ENCODE measurements around the gene DPCD. TPM values are rescaled to one million over a fixed set of nuclear protein-coding genes. Genes with fewer than 3 reads are reported as not detected.

DPCD gene
- total and polyA plus RNA-seq, 3 donors from 2014 or later, result 70.9 to 267 (median 87.6) TPM

DNA sequence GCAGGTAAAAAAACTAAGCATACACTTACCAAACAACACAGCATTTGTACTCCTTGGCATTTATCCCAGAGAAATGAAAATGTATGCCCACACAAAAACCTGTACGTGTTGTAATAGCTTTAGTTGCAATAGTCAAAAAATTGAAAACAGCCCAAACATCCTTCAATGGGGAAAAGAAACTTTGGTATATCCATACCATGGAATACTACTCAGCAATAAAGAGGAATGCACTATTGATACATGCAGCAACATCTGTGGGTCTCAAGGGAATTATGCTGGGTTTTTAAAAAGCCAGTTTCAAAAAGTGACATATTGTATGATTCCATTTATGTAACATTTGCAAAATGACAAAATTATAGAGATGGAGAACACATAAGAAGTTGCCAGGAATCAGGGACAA is 35.4 kb downstream of the DPCD start:
- Histone ChIP-seq H3K4me3 (no peak overlapping the region), H3K27me3 (no peaks in the 10 kb centered on the region), H3K9me3 (no peaks in the 10 kb centered on the region), H3K36me3 (ENCODE audit: low read depth, missing control alignments) (no peaks in the 10 kb centered on the region), H3K4me1 (no peaks in the 10 kb centered on the region), H3K27ac (no peak overlapping the region)
- TF ChIP-seq POLR2A (IDR thresholded peaks at IDR 0.05), result no peak
- TF ChIP-seq, protein P1, sequence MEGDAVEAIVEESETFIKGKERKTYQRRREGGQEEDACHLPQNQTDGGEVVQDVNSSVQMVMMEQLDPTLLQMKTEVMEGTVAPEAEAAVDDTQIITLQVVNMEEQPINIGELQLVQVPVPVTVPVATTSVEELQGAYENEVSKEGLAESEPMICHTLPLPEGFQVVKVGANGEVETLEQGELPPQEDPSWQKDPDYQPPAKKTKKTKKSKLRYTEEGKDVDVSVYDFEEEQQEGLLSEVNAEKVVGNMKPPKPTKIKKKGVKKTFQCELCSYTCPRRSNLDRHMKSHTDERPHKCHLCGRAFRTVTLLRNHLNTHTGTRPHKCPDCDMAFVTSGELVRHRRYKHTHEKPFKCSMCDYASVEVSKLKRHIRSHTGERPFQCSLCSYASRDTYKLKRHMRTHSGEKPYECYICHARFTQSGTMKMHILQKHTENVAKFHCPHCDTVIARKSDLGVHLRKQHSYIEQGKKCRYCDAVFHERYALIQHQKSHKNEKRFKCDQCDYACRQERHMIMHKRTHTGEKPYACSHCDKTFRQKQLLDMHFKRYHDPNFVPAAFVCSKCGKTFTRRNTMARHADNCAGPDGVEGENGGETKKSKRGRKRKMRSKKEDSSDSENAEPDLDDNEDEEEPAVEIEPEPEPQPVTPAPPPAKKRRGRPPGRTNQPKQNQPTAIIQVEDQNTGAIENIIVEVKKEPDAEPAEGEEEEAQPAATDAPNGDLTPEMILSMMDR (IDR thresholded peaks at IDR 0.05), result no peak
- 56 to 77% methylated on average over 1 of the region's 1 CpG for WGBS, 2 donors
- DNase-seq, result no peak
- intact Hi-C loops (cut with DNase I; ENCODE audit: low total_unique reads), result no loop called here

DNA sequence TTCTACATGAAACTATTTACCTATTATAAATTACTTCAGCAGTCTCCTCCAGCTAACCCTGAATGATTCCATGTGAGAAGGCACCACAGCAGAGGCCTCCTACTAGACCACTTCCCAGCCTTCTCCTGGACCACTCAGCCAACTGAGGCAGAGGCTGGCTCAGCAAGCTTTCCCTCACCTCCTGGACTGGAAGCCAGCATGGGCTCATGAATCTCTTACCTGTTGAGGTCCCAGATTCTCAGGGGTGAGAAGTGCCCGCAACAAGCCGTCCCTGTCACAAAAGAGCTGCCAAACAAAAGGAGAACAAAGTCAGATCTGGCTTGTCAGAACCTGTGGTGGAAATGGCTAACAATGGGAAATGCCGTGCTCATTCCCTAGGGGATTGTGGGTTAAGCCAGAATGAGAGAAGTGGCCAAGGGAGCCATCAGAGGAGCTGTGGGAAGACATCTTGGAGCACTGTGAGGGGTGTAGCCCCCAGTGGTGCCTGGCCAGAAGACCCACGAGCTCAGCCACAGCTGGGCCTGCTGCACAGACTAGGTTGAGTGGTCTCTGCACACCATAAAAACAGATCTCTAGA is 36.5 kb downstream of the DPCD start:
- WGBS, 2 donors, result 88 to 90% methylated on average over 4 of the region's 4 CpGs
- intact Hi-C loops (cut with DNase I; ENCODE audit: low total_unique reads), result no loop called here
- TF ChIP-seq, protein P1 (IDR thresholded peaks at IDR 0.05), result no peak
- no peak for TF ChIP-seq POLR2A (IDR thresholded peaks at IDR 0.05)
- Histone ChIP-seq H3K36me3 (ENCODE audit: low read depth, missing control alignments) (no peaks in the 10 kb centered on the region), H3K27me3 (no peaks in the 10 kb centered on the region), H3K4me1 (no peaks in the 10 kb centered on the region), H3K4me3 (no peak overlapping the region), H3K27ac (no peak overlapping the region), H3K9me3 (no peaks in the 10 kb centered on the region)
- DNase-seq, result no peak

DNA sequence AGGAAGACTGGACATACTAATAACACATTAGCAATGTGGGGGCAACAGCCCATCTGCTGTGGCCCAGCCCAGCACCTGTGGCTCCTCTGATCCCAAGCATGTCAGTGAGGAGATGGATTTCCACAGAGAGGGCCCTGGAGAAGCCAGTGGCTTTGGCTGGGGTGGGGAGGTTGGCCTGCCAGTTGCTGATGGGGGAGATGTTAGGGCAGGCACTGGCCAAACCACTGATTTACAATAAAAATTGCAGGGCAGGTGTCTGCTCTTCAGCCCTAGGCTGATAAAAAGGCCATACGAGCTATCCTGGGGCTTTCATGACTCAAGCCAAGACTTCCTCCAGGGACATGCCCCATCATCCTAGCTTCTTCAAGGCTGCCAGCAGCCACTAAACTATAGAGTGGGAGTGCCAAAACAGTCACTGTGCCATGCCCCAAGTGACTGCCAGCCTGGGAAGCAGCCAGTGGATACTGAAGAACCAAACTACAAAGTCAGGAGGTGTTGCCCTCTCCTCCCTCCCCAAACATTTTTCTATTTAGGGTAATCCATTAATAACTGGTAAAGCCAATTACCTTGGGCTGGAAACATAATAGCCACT is 37.8 kb downstream of the DPCD start:
- TF ChIP-seq POLR2A (IDR thresholded peaks at IDR 0.05), result no peak
- TF ChIP-seq, protein P1 (IDR thresholded peaks at IDR 0.05), result no peak
- no peaks in the 10 kb centered on the region for H3K9me3 ChIP-seq
- WGBS, 2 donors, result 41 to 75% methylated on average over 1 of the region's 1 CpG
- H3K27ac ChIP-seq, result no peak overlapping the region
- H3K27me3 ChIP-seq, result no peaks in the 10 kb centered on the region
- no peaks in the 10 kb centered on the region for H3K36me3 ChIP-seq (ENCODE audit: low read depth, missing control alignments)
- intact Hi-C loops (cut with DNase I; ENCODE audit: low total_unique reads), result no loop called here
- H3K4me1 ChIP-seq, result no peaks in the 10 kb centered on the region
- no peak overlapping the region for H3K4me3 ChIP-seq
- DNase-seq, result no peak

DNA sequence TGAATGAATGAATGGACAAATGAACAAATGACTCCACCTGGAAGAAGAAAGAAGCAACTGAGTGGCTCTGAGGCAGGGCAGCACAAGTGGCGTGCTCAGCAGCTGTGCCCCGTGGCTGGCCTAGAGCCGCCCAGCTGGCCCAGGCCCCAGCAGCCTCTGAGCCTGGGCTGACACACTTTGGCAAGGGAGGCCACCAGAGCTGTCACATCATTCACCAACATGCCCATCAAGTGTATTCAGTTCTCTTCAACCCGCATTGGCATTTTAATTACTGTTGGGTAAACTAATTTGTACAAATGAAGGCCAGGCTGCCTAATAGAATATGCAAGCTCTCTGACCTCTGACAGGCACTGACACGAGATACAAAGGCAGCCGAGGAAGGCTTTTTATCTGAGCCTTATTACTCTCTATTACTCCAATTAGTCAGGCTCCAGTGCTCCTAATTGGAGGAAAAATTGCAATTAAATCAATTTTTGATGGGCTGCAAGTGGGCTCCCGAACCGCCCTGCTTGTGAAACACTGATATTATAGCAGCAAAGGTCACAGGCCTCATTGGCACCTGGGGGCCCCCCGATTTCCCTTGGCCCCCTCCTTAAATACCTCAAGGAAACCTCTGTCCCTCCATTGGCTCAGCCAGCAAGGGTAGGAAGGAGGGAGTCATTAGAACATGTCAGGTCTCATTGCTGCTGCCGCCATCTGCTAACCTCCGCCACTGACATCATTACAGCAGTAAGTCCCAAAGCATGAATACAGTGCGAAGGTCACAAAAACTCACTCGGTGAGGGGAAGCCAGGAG is 41.9 kb downstream of the DPCD start:
- WGBS, 2 donors, result 85 to 87% methylated on average over 13 of the region's 13 CpGs
- DNase-seq, result no peak
- intact Hi-C loops (cut with DNase I; ENCODE audit: low total_unique reads), result no loop called here

More for the DNA sequence above, 41.9 kb downstream of the DPCD start:
- H3K4me1 ChIP-seq, result peaks cover 8% of the 10 kb centered on the region
- no peak overlapping the region for H3K4me3 ChIP-seq
- H3K27me3 ChIP-seq, result no peaks in the 10 kb centered on the region
- TF ChIP-seq, protein P1 (IDR thresholded peaks at IDR 0.05), result no peak
- TF ChIP-seq POLR2A (IDR thresholded peaks at IDR 0.05), result no peak
- no peaks in the 10 kb centered on the region for H3K9me3 ChIP-seq
- H3K36me3 ChIP-seq (ENCODE audit: low read depth, missing control alignments), result no peaks in the 10 kb centered on the region
- H3K27ac ChIP-seq, result no peak overlapping the region
